Ramos (cell line): ENCODE measurements around the gene CDKN1A.
"Not testable (repeated sequence)": the region's sequence is repeated elsewhere in the genome, so short reads cannot be mapped to it uniquely, and the experiment has no call there.

Source experiments
- in situ Hi-C: fragments of 300-500 bp; cut with MboI; formaldehyde crosslinking; loops from one replicate; pipeline ENCODE4 v1.14.3; 2022; ENCODE audit warnings: low sequenced_read_pairs; ENCODE audit not compliant: unreplicated experiment

The CDKN1A gene

DNA sequence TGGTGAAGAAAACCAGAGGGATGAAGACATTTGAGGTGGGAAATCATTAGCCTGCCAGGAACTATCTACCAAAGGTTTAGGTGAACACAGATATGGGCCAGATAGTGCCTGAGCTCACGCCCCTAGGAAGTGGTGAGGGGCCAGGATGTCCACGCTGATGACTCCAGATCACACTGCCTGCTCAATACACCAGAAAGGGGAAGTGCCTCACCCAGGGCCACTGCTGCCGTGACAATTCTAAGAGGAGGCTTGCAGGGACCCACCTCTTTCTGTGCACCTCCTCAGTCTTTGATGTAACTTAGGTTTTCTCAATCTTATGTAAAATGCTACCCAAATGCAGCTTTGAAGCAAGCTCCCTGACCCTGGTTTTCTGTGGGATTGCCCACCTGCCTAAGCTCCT lies 13.7 kb downstream of the CDKN1A start:
- in situ Hi-C loops: no loop called here

DNA sequence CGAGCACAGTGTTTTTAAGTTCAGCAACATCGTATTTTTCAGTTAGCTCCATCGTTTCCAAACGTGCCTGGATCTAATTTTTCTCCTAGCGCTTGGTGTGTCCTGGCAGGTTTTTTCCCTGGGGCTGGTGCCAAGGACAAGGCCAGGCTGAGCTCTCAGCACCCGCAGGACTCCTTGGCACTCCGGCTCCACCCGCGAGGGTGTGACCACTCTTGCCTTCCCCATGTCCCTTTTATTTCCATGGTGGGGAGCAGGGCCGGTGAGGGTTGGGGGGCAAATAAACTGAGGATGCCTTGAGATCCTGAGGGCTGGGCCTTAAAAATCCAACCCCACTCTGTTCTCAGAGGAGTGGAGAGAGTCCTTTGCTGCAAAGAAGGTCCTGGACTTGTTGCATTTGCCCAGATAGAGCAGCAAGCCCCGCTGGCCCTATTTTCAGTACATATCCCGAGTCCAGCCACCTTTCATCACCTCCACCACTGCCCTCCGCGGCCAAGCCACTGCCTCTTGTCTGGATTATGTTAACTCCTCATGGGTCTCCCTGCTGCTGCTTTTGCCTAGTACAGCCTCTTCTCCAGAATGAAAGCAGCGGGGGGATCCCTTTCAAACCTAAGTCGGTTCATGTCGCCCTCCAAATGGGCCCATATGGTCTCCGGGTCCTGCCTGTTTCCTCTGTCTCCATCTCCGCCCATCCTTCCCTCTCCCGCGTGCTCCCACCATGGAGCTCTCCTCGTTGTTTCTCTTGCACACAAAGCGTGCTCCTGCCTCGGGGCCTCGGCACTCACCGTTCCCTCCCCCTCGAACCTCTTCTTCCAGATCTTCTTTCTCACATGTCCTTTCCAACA lies 14.6 kb downstream of the CDKN1A start:
- in situ Hi-C loops: no loop called here

DNA sequence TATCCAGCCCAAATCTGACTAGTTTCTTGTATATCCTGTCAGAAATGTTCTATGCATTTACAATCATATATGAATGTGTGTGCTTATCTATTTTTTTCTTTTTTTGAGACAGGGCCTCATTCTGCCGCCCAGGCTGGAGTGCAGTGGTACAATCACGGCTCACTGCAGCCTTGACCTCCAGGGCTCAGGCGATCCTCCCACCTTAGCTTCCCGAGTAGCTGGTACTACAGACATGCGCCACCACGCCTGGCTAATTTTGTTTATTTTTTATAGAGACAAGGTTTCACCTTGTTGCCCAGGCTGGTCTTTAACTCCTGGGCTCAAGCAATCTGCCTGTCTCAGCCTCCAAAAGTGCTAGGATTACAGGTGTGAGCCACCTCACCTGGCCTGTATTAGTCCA lies 16.1 kb downstream of the CDKN1A start:
- in situ Hi-C loops: no loop called here

DNA sequence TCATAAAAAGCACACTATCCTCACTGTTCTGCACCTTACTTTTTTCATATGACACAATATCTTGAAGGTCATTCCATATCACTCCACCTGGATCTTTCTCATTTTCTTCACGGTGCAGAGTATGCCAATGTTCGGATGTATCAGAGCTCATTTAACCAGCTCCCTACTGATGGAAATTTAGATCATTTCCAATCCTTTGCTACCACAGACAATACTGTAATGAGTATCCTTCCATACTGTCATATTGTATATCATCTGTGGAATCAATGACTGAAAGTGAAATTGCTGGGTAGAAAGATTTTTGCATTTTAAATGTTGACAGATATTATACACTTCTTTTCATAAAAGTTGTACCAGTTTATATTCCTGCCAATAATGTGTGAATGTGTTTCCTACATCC lies 16.9 kb downstream of the CDKN1A start:
- in situ Hi-C loops: no loop called here

DNA sequence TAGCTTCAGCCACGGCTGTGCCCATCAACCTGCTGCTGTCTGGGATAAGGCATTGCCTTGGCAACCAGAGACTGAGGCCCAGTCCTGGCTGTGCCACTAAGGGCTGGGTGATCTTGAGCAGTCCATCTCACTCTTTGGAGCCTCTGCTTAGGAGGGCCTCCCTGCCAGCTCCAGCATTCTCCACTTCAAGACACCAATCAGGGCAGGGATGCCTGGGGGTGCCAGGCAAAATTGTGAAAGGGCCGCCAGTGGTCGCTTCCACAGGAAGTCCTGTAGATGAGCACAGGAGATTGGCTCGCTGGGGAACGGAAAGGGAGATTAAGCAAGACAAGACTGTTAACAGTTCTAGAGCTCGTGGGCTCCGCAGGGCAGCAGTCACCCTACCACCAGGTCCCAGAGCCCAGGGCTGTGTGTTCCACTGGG lies 19.0 kb downstream of the CDKN1A start, which contains the start of gene RAB44:
Gene RAB44 (plus strand): TSS at position 346 of the 423 bp plus-strand sequence. CDS start 6,410 bp downstream, outside the sequence.
- in situ Hi-C loops: no loop called here

DNA sequence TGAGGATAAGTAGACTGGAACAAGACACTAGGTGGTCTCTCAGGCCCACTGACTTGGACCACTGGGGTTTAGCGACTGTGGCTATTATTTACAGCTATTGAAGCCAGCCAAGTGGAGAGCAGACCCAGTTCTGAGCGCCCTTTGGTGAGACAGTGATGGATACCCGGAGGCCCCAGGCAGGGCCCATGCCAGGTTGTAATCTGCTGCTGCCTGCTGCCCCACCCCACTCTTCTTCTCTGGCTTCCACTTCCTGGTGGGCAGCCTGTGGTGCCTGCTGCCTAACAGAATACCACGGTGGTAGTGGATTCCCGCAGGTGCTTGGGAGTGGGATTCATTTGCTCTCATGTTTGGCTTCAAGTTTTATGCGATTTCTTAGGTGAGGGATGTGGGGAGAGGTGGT lies 19.7 kb downstream of the CDKN1A start:
- in situ Hi-C loops: no loop called here

DNA sequence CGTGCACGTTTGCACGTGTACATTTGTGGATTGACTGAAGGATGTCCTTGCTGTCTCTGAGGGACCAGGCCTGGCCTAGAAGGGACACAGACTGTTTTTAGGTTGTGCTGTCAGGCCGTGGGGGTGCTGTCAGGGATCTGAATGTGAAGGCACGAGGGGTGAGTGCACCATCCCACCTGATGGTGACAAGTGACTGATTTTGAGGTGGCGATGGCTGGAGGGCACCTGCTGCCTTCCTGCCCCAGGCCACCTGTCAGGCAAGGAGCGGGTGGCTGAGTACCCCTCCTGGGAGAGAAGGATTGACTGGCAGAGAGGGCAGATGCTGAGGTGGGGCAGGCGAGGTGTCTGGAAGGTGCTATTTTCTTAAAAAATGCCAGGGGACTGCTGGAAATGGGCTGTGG lies 20.4 kb downstream of the CDKN1A start:
- in situ Hi-C loops: no loop called here

DNA sequence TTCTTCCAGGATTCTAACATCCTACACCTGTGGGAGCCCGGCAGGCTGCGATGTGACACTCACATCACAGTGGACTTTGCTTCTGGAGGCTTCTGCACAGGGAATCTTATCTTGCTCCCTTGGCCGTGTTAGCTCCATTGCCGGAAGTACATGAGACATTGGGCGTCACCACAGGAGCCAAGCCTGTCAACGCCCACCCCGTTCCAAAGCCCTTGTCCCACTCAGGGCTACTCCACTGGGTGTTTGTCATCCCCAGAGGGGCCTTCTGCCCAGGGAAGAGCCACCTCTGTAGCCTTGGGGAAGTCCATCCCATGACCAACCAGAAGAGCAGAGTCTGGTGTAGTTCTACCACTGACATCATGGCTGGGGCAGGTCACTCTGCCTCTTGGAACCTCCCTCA lies 20.8 kb downstream of the CDKN1A start:
- in situ Hi-C loops: no loop called here

DNA sequence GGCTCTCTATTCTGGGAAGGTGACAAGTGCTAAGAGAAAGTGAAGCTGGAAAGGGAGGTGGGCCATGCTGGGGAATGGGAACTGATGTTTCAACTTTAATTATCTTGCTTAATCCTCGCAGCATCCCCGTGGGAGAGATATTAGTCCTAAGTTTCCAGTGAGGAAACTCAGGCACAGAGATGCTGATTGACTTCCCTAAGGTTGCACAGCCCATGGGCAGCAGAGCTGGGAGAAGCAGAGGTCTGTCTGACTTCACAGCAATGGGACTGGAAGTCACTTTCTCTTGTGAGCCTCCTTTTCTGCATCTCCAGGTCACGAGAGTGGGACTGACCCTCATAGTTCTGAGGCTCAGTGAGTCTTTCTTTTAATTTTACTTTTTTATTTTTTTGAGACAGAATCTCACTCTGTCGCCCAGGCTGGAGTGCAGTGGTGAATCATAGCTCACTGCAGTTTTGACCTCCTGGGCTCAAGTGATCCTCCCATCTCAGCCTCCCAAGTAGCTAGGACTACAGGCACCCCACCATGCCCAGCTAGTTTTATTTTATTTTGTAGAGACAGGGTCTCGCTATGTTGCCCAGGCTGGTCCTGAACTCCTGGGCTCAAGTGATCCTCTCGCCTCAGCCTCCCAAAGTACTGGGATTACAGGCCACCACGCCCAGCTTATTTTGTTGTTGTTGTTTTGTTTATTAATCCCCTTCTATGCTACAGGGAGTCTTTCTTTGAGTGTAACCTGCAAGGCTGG lies 21.7 kb downstream of the CDKN1A start:
- in situ Hi-C loops: no loop called here

DNA sequence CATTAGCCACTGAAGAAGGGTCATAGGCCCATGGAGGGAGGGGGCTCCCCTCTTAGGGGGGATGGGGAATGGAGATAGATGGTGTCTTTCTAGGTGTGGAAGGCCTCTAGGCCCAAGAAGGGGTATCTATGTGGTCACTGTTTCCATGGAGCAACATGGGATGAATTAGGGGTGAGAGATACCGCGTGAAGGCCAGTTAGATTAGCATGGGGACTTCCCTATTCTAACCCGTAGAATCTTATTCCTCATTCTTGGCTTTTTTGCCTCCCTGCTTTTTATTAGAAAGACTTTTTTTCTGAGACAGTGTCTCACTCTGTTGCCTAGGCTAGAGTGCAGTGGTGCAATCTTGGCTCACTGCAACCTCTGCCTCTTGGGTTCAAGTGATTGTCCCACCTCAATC lies 22.3 kb downstream of the CDKN1A start:
- in situ Hi-C loops: no loop called here

DNA sequence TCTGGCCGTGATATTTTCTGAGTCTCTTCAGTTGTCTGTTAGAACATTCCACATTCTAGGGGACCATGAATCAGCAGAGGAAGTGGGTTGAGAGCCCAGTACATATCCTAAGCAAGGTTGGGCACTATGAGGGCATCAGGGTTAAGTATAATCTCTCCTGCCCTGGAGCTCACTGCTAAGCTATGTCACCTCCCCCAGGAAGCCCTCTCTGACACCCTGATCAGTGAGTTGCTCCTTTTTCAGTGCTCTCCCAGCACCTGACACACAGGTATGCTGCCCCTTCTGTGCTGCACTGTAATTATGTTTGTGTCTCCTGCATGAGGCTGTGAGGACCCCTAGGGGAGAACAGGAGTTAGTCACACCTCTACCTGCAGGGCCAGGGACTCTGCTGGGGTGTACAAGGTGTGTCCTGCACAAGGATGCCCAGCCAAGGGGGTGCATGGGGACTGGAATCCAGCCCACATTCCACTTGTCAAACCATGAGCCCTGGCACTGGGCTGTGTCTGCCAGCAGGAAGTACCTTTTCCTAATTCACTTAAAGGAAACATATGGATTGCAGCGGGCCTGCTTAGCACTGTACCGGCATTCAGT lies 23.0 kb downstream of the CDKN1A start:
- in situ Hi-C loops: no loop called here

DNA sequence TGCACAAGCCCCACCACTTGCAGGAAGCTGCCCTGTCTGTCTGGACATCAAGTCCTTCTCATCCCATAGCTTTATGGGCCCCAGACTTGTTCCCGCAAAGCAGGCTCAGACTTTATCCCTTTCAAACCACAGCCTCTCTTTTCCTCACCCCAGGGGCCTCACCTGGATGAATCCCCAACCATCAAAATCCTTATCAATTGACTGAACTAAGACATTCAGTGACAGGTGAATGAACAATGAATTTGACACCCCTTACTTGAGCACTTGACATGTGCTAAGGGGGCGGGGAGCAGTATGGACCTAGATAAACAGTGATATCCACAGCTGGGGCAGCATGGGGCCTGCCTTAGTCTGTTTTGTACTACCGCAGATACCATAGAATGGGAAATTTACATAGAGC lies 24.1 kb downstream of the CDKN1A start:
- in situ Hi-C loops: no loop called here

DNA sequence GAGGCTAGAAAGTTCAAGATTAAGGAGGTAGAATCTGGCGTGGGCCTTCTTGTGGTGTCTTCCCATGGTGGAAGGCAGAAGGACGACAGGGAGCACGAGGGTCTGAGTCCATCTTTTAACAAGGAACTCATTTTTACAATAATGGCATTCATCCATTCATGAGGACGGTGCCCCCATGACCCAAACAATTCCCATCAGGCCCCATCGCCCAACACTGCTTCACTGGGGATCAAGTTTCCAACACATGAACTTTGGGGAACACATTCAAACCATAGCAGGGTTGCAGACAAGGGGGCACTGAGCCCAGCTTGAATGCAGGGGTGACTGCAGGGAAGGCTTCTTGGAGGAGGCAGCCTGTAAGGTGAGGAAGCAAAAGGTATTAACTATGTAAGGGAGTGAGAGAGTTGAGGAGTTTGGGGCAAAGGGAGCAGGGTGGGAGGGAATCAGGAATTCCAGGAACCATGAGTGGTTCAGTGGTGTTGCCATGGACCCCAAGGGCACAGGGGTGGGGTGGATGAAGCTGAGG lies 24.6 kb downstream of the CDKN1A start:
- in situ Hi-C loops: no loop called here

DNA sequence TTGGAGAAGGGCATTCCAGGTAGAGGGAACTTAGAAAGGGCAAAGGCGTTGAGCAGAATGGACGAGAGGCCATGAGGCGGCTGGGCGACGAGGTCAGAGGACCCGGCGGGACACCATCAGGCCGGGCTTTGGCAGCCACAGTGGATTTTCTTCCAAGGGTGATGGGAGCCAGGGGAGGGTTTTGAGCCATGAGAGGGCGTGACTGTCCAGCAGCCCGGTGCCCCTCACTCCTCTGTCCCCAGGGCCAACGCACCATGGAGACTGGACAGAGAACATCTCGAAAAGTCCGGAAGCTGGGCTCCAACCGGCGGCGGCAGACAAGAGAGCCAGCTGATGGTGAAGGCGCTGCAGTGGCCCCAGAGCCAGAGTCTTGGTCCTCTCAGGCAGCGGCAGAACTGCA lies 25.5 kb downstream of the CDKN1A start:
- in situ Hi-C loops: no loop called here

DNA sequence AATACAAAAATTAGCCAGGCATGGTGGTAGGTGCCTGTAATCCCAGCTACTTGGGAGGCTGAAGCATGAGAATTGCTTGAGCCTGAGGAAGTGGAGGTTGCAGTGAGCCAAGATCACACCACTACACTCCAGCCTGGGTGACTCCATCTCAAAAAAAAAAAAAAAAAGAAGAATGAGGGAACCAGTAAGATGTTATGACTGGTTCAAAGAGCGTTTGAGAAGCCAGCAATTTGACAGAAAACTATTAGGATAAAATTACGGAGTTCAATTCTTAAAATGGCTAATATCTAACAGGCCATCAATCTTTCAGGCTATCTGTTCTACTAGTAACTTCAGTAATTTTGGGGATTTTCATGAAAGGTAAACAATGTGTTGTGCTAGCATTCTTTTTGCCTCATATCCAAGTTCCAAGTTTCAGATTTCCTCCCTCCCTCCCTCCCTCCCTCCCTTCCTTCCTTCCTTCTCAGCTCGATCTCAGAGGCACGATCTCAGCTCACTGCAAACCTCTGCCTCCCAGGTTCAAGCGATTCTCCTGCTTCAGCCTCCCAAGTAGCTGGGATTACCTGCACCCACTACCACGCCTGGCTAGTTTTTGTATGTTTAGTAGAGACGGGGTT lies 26.6 kb downstream of the CDKN1A start:
- in situ Hi-C loops: not testable (repeated sequence)

DNA sequence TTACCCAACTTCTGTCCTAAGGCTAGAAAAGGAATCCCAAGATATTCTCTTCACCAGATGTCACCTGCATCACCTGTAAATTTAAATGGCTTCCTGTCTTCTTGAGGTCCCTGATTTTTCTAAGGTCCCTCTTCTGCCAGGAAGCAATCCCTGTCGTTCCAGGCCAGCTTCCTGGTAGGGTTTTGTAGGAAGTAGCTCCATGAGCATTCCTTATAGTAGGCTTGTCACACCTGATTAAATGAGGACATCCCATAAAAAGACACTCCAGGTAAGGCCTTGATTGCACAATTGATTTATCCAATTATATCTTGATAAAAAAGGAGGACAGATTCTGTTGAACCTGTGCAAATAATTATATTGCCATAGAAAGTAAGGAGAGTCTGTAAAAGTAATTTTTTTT lies 27.8 kb downstream of the CDKN1A start:
- in situ Hi-C loops: no loop called here

DNA sequence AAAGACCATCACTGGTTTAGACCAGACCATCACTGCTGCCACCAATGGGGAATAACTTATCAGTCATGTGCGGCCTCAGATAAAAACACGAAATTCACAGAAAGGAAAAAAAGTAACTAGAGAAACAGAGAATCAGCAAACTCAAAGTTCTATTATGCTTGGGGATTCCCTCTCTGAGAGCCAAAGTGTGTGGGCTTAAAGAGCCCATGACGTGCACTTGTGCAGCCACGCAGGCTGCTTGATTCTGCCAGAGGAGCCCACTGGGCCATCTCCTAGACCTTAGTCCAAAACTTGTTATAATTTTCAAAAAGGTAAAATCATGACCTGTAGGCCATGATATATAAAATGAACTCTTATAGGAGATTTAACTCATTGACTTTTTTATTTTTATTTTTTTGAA lies 34.3 kb downstream of the CDKN1A start:
- in situ Hi-C loops: no loop called here

DNA sequence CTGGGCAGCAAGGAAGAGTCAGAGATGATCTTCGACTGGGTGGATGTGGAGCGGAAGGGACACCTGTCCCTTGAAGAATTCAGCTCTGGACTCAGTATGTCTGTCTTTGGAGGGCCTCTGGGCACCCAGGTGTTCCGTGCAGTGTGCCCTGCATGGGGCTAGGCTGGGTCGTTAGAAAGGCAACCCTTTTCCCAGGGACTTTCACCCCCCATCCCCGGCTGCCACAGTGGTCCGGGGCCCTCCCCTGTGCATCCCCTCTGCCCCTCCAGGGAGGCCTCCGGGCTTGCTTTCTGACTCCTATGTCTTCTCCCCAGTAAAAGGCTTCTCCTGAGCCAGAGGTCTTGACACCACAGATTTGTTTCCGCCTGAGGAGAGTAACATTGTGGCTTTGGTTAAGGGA lies 35.3 kb downstream of the CDKN1A start:
- in situ Hi-C loops: no loop called here

DNA sequence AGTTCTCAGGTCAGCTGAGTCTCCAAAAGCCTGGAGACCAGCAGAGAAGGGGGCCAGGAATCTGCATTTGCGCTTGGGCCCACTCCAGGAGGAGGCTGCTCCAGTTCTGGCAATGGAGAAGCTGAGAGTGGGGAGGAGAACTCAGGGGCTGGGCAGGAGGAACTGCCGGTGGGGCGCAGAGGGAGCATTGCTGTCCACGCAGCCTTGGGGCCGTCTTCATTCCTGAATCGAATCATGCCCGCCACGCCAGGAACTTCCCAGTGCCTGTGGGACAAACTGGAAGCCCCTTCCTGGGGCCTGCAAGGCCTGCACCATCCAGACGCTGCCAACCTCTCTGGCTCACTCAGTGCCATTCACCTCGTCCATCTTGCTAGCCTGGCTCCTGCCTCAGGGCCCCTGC lies 36.0 kb downstream of the CDKN1A start:
- in situ Hi-C loops: no loop called here

DNA sequence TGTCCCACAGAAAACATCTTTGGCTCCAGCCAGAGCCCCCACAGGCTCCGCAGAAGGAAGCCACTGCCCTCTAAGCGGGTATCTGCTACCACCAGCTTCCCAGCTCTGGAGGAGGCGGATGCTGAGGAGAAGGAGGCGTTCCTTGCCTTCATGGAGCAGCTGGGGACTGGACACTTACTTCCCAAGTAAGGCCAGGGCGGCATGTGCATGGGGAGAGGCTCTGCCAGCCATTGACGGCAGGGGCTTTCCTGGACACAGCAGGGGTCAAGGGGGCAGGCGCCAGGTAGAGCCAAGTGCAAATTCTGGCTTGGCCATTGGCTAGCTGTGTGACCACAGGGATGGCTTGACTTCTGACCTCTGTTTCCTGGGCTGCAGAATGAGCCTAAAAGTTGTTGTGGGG lies 37.0 kb downstream of the CDKN1A start:
- in situ Hi-C loops: no loop called here
